SK-N-SH (cell line): ENCODE measurements around the gene PPP3CA. TPM values are rescaled to one million over a fixed set of nuclear protein-coding genes. Genes with fewer than 3 reads are reported as not detected.

Experiments
- CTCF ChIA-PET: fragments of 300-600, 350-600 bp; formaldehyde crosslinking; extraction: SDS; loops from one replicate; lab custom pipeline; 2021; lab: Yijun Ruan, JAX
- POLR2A ChIA-PET: fragments of 350-600 bp; sonication (Branson Sonifier 250); formaldehyde crosslinking; extraction: SDS; loops from one replicate; lab custom pipeline; 2020; ENCODE audit warnings: antibody characterized with exemption, inconsistent platforms; lab: Yijun Ruan, JAX
- DNase-seq: peaks from one replicate; pipeline ENCODE4 v3.0.0; 2012
- H2AFZ ChIP-seq: fragments of 200-600 bp; sonication (generic); 2 replicates; pipeline ENCODE4 v1.8.1; 2016; ENCODE audit warnings: antibody characterized with exemption, mild to moderate bottlenecking, low read depth
- H3F3A ChIP-seq: fragments of 200-600 bp; sonication (generic); replicated peaks from 2 replicates; pipeline ENCODE3; 2016; ENCODE audit warnings: antibody characterized with exemption, mild to moderate bottlenecking; ENCODE audit not compliant: insufficient read depth
- H3K27ac ChIP-seq, 2 experiments: fragments of 200-500 bp in 1 of 2; fragments of 200-600 bp in 1 of 2; sonication (Bioruptor generic) in 1 of 2; sonication (generic), shearing (Covaris generic) in 1 of 2; 2 replicates each; pipeline versions ENCODE4 v1.5.1 to v1.6.1; 2014 to 2016; ENCODE audit warnings: low read depth in 2 of 2, inconsistent platforms in 1 of 2, low read length in 1 of 2, mild to moderate bottlenecking in 1 of 2, mixed read lengths in 1 of 2
- H3K27me3 ChIP-seq: fragments of 200-600 bp; sonication (generic), shearing (Covaris generic); 2 replicates; pipeline ENCODE4 v1.6.1; 2016; ENCODE audit warnings: mixed run types; ENCODE audit not compliant: insufficient read depth
- H3K36me3 ChIP-seq, 2 experiments: fragments of 200-500 bp in 1 of 2; fragments of 200-600 bp in 1 of 2; sonication (Bioruptor generic) in 1 of 2; sonication (generic) in 1 of 2; replicated peaks in 1 of 2; 2 replicates each; pipeline versions ENCODE3 to v1.5.1; 2014 to 2016; ENCODE audit warnings: low read length in 1 of 2, mild to moderate bottlenecking in 1 of 2; ENCODE audit not compliant: insufficient read depth in 2 of 2, control insufficient read depth in 1 of 2
- H3K4me1 ChIP-seq, 2 experiments: fragments of 200-500 bp in 1 of 2; fragments of 200-600 bp in 1 of 2; sonication (Bioruptor generic) in 1 of 2; sonication (generic), shearing (Covaris generic) in 1 of 2; 2 replicates each; pipeline versions ENCODE4 v1.5.1 to v1.6.1; 2014 to 2016; ENCODE audit warnings: low read depth in 1 of 2, low read length in 1 of 2, mixed run types in 1 of 2; ENCODE audit not compliant: insufficient read depth in 2 of 2, control insufficient read depth in 1 of 2
- H3K4me2 ChIP-seq: fragments of 200-600 bp; sonication (generic), shearing (Covaris generic); 2 replicates; pipeline ENCODE4 v1.6.1; 2017; ENCODE audit warnings: mixed run types
- H3K4me3 ChIP-seq, 2 experiments: fragments of 200-500 bp in 1 of 2; fragments of 200-600 bp in 1 of 2; sonication (Bioruptor generic) in 1 of 2; sonication (generic), shearing (Covaris generic) in 1 of 2; 2 replicates each; pipeline versions ENCODE4 v1.5.1 to v1.8.1; 2014 to 2016; ENCODE audit warnings: low read depth in 2 of 2, inconsistent platforms in 1 of 2, low read length in 1 of 2, mild to moderate bottlenecking in 1 of 2, mixed read lengths in 1 of 2, moderate library complexity in 1 of 2
- H3K79me2 ChIP-seq: fragments of 200-600 bp; sonication (generic); 2 replicates; pipeline ENCODE4 v1.8.1; 2017; ENCODE audit warnings: mild to moderate bottlenecking; ENCODE audit not compliant: insufficient read depth
- H3K9ac ChIP-seq: fragments of 200-600 bp; sonication (generic); 2 replicates; pipeline ENCODE4 v1.6.1; 2017; ENCODE audit warnings: mixed run types
- H3K9me2 ChIP-seq: fragments of 200-600 bp; sonication (generic); 2 replicates; pipeline ENCODE4 v1.6.1; 2017; ENCODE audit warnings: mixed run types
- H3K9me3 ChIP-seq: fragments of 200-600 bp; sonication (generic); 2 replicates; pipeline ENCODE4 v1.6.1; 2017; ENCODE audit warnings: mixed run types, mild to moderate bottlenecking, moderate library complexity
- H4K20me1 ChIP-seq: fragments of 200-600 bp; sonication (generic); 2 replicates; pipeline ENCODE4 v1.6.1; 2017; ENCODE audit warnings: mild to moderate bottlenecking, mixed run types; ENCODE audit not compliant: insufficient read depth
- CHD2 ChIP-seq: fragments of 150-350 bp; IDR thresholded peaks from 2 replicates; pipeline ENCODE4 v1.6.1; 2018; ENCODE audit warnings: low read length; ENCODE audit not compliant: partially characterized antibody
- EZH2phosphoT487 ChIP-seq: fragments of 200-600 bp; sonication (generic); IDR thresholded peaks from 2 replicates; pipeline ENCODE4 v1.6.1; 2017; ENCODE audit warnings: low read depth, mixed run types, mild to moderate bottlenecking, antibody characterized with exemption, moderate library complexity, borderline replicate concordance
- FOSL2 ChIP-seq: IDR thresholded peaks from 2 replicates; pipeline ENCODE4 v1.4.0; 2012; ENCODE audit warnings: low read depth, mild to moderate bottlenecking, moderate library complexity, borderline replicate concordance
- FOXJ3 ChIP-seq: sonication (generic); formaldehyde crosslinking; IDR thresholded peaks from 2 replicates; pipeline ENCODE4 v1.5.1; 2020; ENCODE audit warnings: mild to moderate bottlenecking, missing genetic modification reagents
- GABPA ChIP-seq: IDR thresholded peaks from 2 replicates; pipeline ENCODE4 v1.4.0; 2012; ENCODE audit warnings: low read depth, mild to moderate bottlenecking
- IRF3 ChIP-seq: fragments of 150-350 bp; IDR thresholded peaks from 2 replicates; pipeline ENCODE4 v1.6.1; 2016; ENCODE audit warnings: mild to moderate bottlenecking, low read depth, low read length
- JUND ChIP-seq: IDR thresholded peaks from 2 replicates; pipeline ENCODE4 v1.4.0; 2012
- MXI1 ChIP-seq: IDR thresholded peaks from 2 replicates; pipeline ENCODE4 v1.6.1; 2012; ENCODE audit warnings: mild to moderate bottlenecking, low read depth, low read length, improper control_type of control experiment
- NFIC ChIP-seq: IDR thresholded peaks from 2 replicates; pipeline ENCODE4 v1.4.0; 2012; ENCODE audit warnings: borderline replicate concordance
- NRF1 ChIP-seq: IDR thresholded peaks from 2 replicates; pipeline ENCODE4 v1.6.1; 2012; ENCODE audit warnings: low read depth, mild to moderate bottlenecking, low read length
- RAD21 ChIP-seq: IDR thresholded peaks from 2 replicates; pipeline ENCODE4 v1.6.1; 2012; ENCODE audit warnings: mild to moderate bottlenecking, low read length
- RCOR1 ChIP-seq: fragments of 150-350 bp; IDR thresholded peaks from 2 replicates; pipeline ENCODE4 v1.6.1; 2017; ENCODE audit warnings: antibody characterized with exemption, low read length
- SIN3A ChIP-seq: IDR thresholded peaks from 2 replicates; pipeline ENCODE4 v1.6.1; 2012; ENCODE audit warnings: low read depth, mild to moderate bottlenecking, low read length, moderate library complexity, borderline replicate concordance
- SMC3 ChIP-seq: IDR thresholded peaks from 2 replicates; pipeline ENCODE4 v1.6.1; 2012; ENCODE audit warnings: low read depth, low read length, improper control_type of control experiment
- TAF1 ChIP-seq: IDR thresholded peaks from 2 replicates; pipeline ENCODE4 v1.6.1; 2012; ENCODE audit warnings: low read depth, mild to moderate bottlenecking, low read length, moderate library complexity, borderline replicate concordance
- TCF12 ChIP-seq: IDR thresholded peaks from 2 replicates; pipeline ENCODE4 v1.4.0; 2012
- TEAD4 ChIP-seq: IDR thresholded peaks from 2 replicates; pipeline ENCODE4 v1.4.0; 2012; ENCODE audit warnings: mild to moderate bottlenecking, borderline replicate concordance; ENCODE audit not compliant: insufficient read depth
- WGBS: methylation state at CpG from one replicate; pipeline ENCODE4 v1.1.6; 2017; ENCODE audit warnings: low lambda C conversion rate; 5-methylcytosine and 5-hydroxymethylcytosine counted together
- polyA plus RNA-seq, 3 experiments: library from polyadenylated mRNA; depleted of rRNA; stranded (reverse); fragments of >200 nt; gene quantifications; 2 replicates each; pipeline ENCODE4 v1.2.3, GENCODE V29; 2012
- TF ChIP-seq, protein P1 (sequence below): IDR thresholded peaks from 2 replicates; pipeline ENCODE4 v1.4.0; 2012; ENCODE audit warnings: low read depth

PPP3CA gene
- polyA plus RNA-seq, 1 of the 3 experiments (the other 2 are of a cell fraction): 10.7 TPM

- 77% methylated on average over 2 of the region's 2 CpGs for WGBS
- Histone ChIP-seq H3K79me2 (peaks cover 46% of the 10 kb centered on the region), H3K4me2 (no peak overlapping the region), H2AFZ (no peak overlapping the region), H4K20me1 (peaks cover 21% of the 10 kb centered on the region; the same call in 1 of the 2 replicates), H3K4me3 (no peak overlapping the region), H3K4me1 (peaks cover 0 to 6% of the 10 kb centered on the region in 2 experiments; a peak in 2 of 4 replicates), H3K9me2 (no peaks in the 10 kb centered on the region), H3K27me3 (no peaks in the 10 kb centered on the region), H3K9me3 (no peaks in the 10 kb centered on the region), H3K27ac (no peak overlapping the region), H3F3A (no peaks in the 10 kb centered on the region), H3K36me3 (no peaks in the 10 kb centered on the region), H3K9ac (no peak overlapping the region)
- no peak for TF ChIP-seq FOXJ3
- no peak for TF ChIP-seq TAF1
- TF ChIP-seq SMC3: no peak
- CTCF ChIA-PET: interaction anchor here (0.8 kb wide), 1 partner anchor 28 kb away, joined by 3 read pairs; no protein-coding TSS in a partner anchor
- POLR2A ChIA-PET: no interaction called here
- DNase-seq: no peak
Observed at GRCh38 chr4:101252721-101253120, 94.6 kb downstream of the PPP3CA start.

DNA sequence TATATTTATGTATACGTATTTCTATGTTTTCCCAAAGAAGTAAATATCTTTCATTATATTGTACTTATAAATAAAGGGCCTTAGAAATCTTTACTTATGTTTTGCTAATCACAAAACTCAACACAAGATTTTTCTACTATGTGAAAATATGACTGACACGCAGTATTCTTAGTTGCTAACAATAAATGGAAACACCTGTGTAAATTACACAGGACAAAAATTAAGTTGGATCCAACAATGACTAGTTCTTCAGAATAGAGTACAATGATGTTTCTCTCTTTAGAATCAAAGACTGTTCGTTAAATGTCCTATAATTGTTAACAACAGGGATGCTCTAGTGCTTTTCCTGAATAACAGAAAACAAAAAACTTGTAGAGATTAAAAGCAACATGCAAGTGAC is 96.1 kb downstream of the PPP3CA start:
- CTCF ChIA-PET: interaction anchor here (0.6 kb wide), 1 partner anchor 119 kb away, joined by 3 read pairs; no protein-coding TSS in a partner anchor
- peaks cover 41% of the 10 kb centered on the region for H3K79me2 ChIP-seq
- WGBS: 96% methylated on average over 3 of the region's 3 CpGs

More for the DNA sequence above, 96.1 kb downstream of the PPP3CA start:
- Histone ChIP-seq H3K9me3 (no peaks in the 10 kb centered on the region), H3K9ac (no peak overlapping the region), H2AFZ (no peak overlapping the region), H3K9me2 (no peaks in the 10 kb centered on the region), H3K4me1 (peaks cover 0 to 6% of the 10 kb centered on the region in 2 experiments; a peak in 2 of 4 replicates), H3K4me2 (no peak overlapping the region), H3K27ac (no peak overlapping the region), H3K4me3 (no peak overlapping the region), H3F3A (no peaks in the 10 kb centered on the region), H4K20me1 (peaks cover 14% of the 10 kb centered on the region; the same call in 1 of the 2 replicates), H3K27me3 (no peaks in the 10 kb centered on the region), H3K36me3 (no peaks in the 10 kb centered on the region)
- TF ChIP-seq SIN3A: no peak
- no peak for TF ChIP-seq CHD2
- TF ChIP-seq MXI1: no peak
- no peak for TF ChIP-seq RCOR1
- no peak for TF ChIP-seq NFIC
- no peak for TF ChIP-seq EZH2phosphoT487
- no peak for TF ChIP-seq TCF12
- no peak for TF ChIP-seq RAD21
- TF ChIP-seq FOSL2: no peak
- TF ChIP-seq GABPA: no peak
- no peak for TF ChIP-seq TAF1
- no peak for TF ChIP-seq TEAD4
- no peak for TF ChIP-seq NRF1
- TF ChIP-seq, protein P1, sequence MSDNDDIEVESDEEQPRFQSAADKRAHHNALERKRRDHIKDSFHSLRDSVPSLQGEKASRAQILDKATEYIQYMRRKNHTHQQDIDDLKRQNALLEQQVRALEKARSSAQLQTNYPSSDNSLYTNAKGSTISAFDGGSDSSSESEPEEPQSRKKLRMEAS: no peak
- TF ChIP-seq IRF3: no peak
- no peak for TF ChIP-seq JUND
- POLR2A ChIA-PET: no interaction called here
- DNase-seq: no peak
